ENCODE results near the gene YBEY.
"Not testable (repeated sequence)": the region's sequence is repeated elsewhere in the genome, so short reads cannot be mapped to it uniquely, and the experiment has no call there.

Gene YBEY

GRCh38 chr21:46299167-46299566 lies 13.0 kb downstream of the YBEY start:
- H3K4me3 ChIP-seq (ENCODE audit: low read depth, low read length): no peak overlapping the region

GRCh38 chr21:46301759-46302158 lies 15.6 kb downstream of the YBEY start:
- no peak overlapping the region for H3K4me3 ChIP-seq (ENCODE audit: low read depth, low read length)

- no peak overlapping the region for H3K4me3 ChIP-seq (ENCODE audit: low read depth, low read length)
Observed at GRCh38 chr21:46304437-46304836, 18.3 kb downstream of the YBEY start.

GRCh38 chr21:46304955-46305354 lies 18.8 kb downstream of the YBEY start:
- H3K4me3 ChIP-seq (ENCODE audit: low read depth, low read length): no peak overlapping the region

- no peak overlapping the region for H3K4me3 ChIP-seq (ENCODE audit: low read depth, low read length)
Observed at GRCh38 chr21:46307625-46308024, 21.5 kb downstream of the YBEY start.

- no peak overlapping the region for H3K4me3 ChIP-seq (ENCODE audit: low read depth, low read length)
Observed at GRCh38 chr21:46308431-46308830, 22.3 kb downstream of the YBEY start.

- not testable (repeated sequence) for H3K4me3 ChIP-seq (ENCODE audit: low read depth, low read length)
Observed at GRCh38 chr21:46310260-46310659, 24.1 kb downstream of the YBEY start.

GRCh38 chr21:46311568-46311967 lies 25.4 kb downstream of the YBEY start:
- H3K4me3 ChIP-seq (ENCODE audit: low read depth, low read length): no peak overlapping the region

- H3K4me3 ChIP-seq (ENCODE audit: low read depth, low read length): no peak overlapping the region
Observed at GRCh38 chr21:46312949-46313348, 26.8 kb downstream of the YBEY start.

- H3K4me3 ChIP-seq (ENCODE audit: low read depth, low read length): no peak overlapping the region
Observed at GRCh38 chr21:46314441-46315020, 28.4 kb downstream of the YBEY start.

GRCh38 chr21:46316708-46317324 lies 30.7 kb downstream of the YBEY start:
- H3K4me3 ChIP-seq (ENCODE audit: low read depth, low read length): no peak overlapping the region

GRCh38 chr21:46317710-46318463 lies 31.7 kb downstream of the YBEY start:
- no peak overlapping the region for H3K4me3 ChIP-seq (ENCODE audit: low read depth, low read length)

- H3K4me3 ChIP-seq (ENCODE audit: low read depth, low read length): no peak overlapping the region
Observed at GRCh38 chr21:46318464-46318845, 32.3 kb downstream of the YBEY start.

GRCh38 chr21:46319186-46319585 lies 33.0 kb downstream of the YBEY start:
- no peak overlapping the region for H3K4me3 ChIP-seq (ENCODE audit: low read depth, low read length)

- H3K4me3 ChIP-seq (ENCODE audit: low read depth, low read length): no peak overlapping the region
Observed at GRCh38 chr21:46320331-46320801, 34.2 kb downstream of the YBEY start.

GRCh38 chr21:46322351-46323226 lies 36.4 kb downstream of the YBEY start:
- H3K4me3 ChIP-seq (ENCODE audit: low read depth, low read length): peak overlapping the region; percentile 92

GRCh38 chr21:46323227-46323709 lies 37.1 kb downstream of the YBEY start:
- H3K4me3 ChIP-seq (ENCODE audit: low read depth, low read length): peak overlapping the region; percentile 92

GRCh38 chr21:46323710-46324389 lies 37.7 kb downstream of the YBEY start, which contains the start of the genes C21orf58 and PCNT:
Gene C21orf58, minus strand, starts transcription at chr21:46323870. Its CDS starts 1,132 bp downstream, at chr21:46322738.
Gene PCNT, plus strand, starts transcription at chr21:46324156. Its CDS starts 73 bp downstream, at chr21:46324229.
- H3K4me3 ChIP-seq (ENCODE audit: low read depth, low read length): peak within 1 kb of the TSS; percentile 92

- peak overlapping the region; percentile 92 for H3K4me3 ChIP-seq (ENCODE audit: low read depth, low read length)
Observed at GRCh38 chr21:46324390-46325072, 38.4 kb downstream of the YBEY start.
